ENCODE measurements around the gene DIDO1. TPM values are rescaled to one million over a fixed set of nuclear protein-coding genes. Genes with fewer than 3 reads are reported as not detected.

DIDO1 gene
- total RNA-seq, 1 experiment from 2014 or later: 85.9 TPM

DNA sequence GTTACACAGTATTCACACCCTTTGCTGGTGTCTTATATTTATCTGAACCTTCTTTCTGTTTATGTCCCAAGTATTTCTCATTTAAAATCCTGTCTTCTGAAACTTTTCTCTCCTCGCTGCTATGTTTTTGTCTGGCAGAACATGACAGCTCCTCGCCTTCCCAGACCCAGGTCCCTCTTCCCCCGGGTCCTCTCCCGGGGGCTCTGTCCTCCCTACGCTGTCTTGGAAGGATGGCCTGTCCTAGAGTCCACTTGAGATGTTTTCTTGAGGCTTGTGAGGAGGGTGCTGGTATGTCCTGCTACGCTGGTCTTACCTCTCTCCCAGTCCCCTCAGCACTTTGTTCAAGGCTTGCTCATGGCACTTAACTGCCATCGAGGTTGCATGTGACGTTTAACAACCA lies 17.9 kb upstream of the DIDO1 start:
- no peak overlapping the region for H2BK5ac ChIP-seq (ENCODE audit: insufficient read length, low read length)
- peaks cover 51 to 87% (median 81%) of the 10 kb centered on the region in 3 experiments; a peak in 6 of 7 replicates for H3K36me3 Mint-ChIP-seq (ENCODE audit: insufficient read depth in 1 of 3, low read depth in 3 of 3)

More for the DNA sequence above, 17.9 kb upstream of the DIDO1 start:
- Histone ChIP-seq H3K56ac (ENCODE audit: insufficient read length, low read depth, low read length) (no peak overlapping the region), H4K8ac (replicated peaks; ENCODE audit: insufficient read length, low read depth, low read length) (no peak overlapping the region), H3K4ac (ENCODE audit: low read depth, low read length) (no peak overlapping the region), H3K79me2 (ENCODE audit: insufficient read depth, low read length) (peaks cover 23% of the 10 kb centered on the region; the same call in 1 of the 2 replicates), H3T11ph (ENCODE audit: low read length) (no peak overlapping the region), H3K23ac (ENCODE audit: insufficient read length, low read depth, low read length) (no peak overlapping the region), H3K14ac (ENCODE audit: insufficient read depth, low read length) (no peak overlapping the region), H3K18ac (ENCODE audit: insufficient read length, low read depth, low read length) (no peak overlapping the region), H4K20me1 (ENCODE audit: control insufficient read depth, insufficient read depth, insufficient read length) (no peaks in the 10 kb centered on the region), H4K91ac (ENCODE audit: insufficient read length, low read depth, low read length) (no peak overlapping the region), H4K5ac (ENCODE audit: insufficient read length, low read depth, low read length) (no peak overlapping the region), H2BK12ac (ENCODE audit: insufficient read length, low read depth, low read length) (no peak overlapping the region), H3K9me3 (ENCODE audit: control insufficient read depth, low read depth, low read length) (no peaks in the 10 kb centered on the region), H3K79me1 (ENCODE audit: insufficient read depth, low read depth, low read length, poor library complexity, severe bottlenecking) (no peaks in the 10 kb centered on the region), H3K9ac (ENCODE audit: extremely low read depth, insufficient read length, low read length) (no peak overlapping the region), H2AFZ (ENCODE audit: low read length) (no peak overlapping the region), H3K23me2 (ENCODE audit: insufficient read length, low read depth, low read length, poor library complexity, severe bottlenecking) (no peaks in the 10 kb centered on the region), H2BK20ac (ENCODE audit: low read depth, low read length, poor library complexity, severe bottlenecking) (no peak overlapping the region), H3K27me3 (ENCODE audit: insufficient read depth, low read length) (no peaks in the 10 kb centered on the region), H2BK120ac (ENCODE audit: low read depth, low read length, poor library complexity, severe bottlenecking) (no peak overlapping the region), H2BK15ac (ENCODE audit: low read depth, low read length) (no peak overlapping the region), H3K4me1 (ENCODE audit: insufficient read depth, low read length) (no peaks in the 10 kb centered on the region; the same call in 1 of the 2 replicates), H3K4me2 (ENCODE audit: insufficient read depth, insufficient read length, low read length) (no peak overlapping the region), H3K27ac (ENCODE audit: insufficient read length, low read depth, low read length) (no peak overlapping the region), H2AK5ac (ENCODE audit: insufficient read length, low read length) (no peak overlapping the region)
- DNase-seq: no peak
- Mint-ChIP-seq H3K27me3 (ENCODE audit: low read depth) (no peaks in the 10 kb centered on the region), H3K27ac (no peak overlapping the region; a peak in 1 of 7 replicates), H3K4me3 (no peak overlapping the region), H3K4me1 (peaks cover 8% of the 10 kb centered on the region in 2 experiments), H3K9me3 (no peaks in the 10 kb centered on the region)
- TF ChIP-seq, protein P1, sequence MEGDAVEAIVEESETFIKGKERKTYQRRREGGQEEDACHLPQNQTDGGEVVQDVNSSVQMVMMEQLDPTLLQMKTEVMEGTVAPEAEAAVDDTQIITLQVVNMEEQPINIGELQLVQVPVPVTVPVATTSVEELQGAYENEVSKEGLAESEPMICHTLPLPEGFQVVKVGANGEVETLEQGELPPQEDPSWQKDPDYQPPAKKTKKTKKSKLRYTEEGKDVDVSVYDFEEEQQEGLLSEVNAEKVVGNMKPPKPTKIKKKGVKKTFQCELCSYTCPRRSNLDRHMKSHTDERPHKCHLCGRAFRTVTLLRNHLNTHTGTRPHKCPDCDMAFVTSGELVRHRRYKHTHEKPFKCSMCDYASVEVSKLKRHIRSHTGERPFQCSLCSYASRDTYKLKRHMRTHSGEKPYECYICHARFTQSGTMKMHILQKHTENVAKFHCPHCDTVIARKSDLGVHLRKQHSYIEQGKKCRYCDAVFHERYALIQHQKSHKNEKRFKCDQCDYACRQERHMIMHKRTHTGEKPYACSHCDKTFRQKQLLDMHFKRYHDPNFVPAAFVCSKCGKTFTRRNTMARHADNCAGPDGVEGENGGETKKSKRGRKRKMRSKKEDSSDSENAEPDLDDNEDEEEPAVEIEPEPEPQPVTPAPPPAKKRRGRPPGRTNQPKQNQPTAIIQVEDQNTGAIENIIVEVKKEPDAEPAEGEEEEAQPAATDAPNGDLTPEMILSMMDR (conservative IDR thresholded peaks at IDR 0.05): no peak
- no CpG with 5 or more reads among the region's 8 CpGs for WGBS (ENCODE audit: extremely low coverage, insufficient read length, low lambda C conversion rate)
